HG03342 (cell line): ENCODE results near the gene PARP9.

ENCODE experiments used
- ATAC-seq: cut with Tn5 transposase; IDR thresholded peaks from one replicate; pipeline ENCODE4 v1.9.1; 2021; ENCODE audit warnings: mild to moderate bottlenecking, moderate library complexity; ENCODE audit not compliant: unreplicated experiment

PARP9 gene

DNA sequence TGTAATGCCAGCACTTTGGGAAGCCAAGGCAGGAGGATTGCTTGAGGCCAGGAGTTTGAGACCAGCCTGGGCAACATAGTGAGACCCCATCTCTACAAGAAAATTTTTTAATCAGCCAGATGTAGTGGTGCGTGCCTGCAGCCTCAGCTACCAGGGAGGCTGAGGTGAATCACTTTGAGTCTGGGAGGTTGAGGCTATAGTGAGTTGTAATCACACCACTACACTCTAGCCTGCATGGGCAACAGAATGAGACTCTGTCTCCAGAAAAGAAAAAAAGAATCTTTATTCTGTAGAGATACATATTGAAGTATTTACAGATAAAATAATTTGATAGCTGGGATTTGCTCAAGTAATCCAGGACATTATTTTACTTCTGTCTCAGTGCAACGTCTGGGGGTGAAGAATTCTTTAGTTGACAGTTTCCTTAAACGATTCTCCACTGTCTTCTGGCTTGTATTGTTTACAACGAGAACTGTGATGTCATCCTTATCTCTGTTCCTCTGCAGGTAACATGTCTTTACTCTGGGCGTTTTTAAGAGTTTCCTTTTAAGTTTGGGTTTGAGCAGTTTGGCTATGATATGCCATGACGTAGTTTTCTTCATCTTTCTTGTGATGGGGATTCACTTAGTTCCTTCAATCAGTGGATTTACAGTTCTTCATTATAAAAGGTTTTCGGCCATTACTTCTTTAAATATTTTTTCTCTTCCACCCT, 75.7 kb downstream of the PARP9 start:
- ATAC-seq = no peak

DNA sequence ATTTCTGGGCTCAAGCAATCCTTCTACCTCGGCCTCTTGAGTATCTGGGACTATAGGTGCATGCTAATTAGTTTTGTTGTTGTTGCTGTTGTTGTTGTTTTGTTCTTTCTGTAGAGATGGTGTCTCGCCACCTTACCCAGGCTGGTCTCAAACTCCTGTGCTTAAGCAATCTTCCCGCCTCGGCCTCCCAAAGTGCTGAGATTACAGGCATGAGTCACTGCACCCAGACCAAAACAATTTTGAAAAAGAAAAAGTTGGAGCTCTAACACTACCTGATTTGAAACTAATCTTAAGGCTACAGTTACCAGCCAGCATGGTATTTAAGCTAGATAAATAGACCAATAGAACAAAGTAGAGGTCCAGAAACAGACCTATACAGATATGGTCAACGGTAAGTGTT, 79.1 kb downstream of the PARP9 start:
- no peak for ATAC-seq

DNA sequence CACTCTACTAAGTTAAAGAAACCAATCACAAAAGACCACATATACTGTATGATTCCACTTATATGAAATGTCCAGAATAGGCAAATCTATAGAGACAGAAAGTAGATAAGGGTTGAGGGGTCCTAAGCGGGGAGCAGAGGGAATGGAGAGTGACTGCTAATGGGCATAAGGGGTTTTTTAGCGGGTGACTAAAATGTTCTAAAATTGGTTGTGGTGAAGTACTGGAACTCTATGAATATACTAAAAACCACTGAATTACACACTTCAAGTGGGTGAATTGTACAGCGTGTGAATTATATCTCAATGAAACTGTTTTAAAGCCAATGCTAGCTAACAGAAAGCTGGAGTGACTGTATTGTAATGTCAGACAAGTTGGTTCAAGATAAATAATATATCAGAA, 82.7 kb downstream of the PARP9 start:
- ATAC-seq = no peak
